Non-pigmented ciliary epithelial cell (primary cell): ENCODE data around the gene KMT5B.

ENCODE experiments used
- DNase-seq: peaks from one replicate; pipeline ENCODE4 v3.0.0-alpha.2; 2010; ENCODE audit warnings: low read depth

Gene KMT5B

DNA sequence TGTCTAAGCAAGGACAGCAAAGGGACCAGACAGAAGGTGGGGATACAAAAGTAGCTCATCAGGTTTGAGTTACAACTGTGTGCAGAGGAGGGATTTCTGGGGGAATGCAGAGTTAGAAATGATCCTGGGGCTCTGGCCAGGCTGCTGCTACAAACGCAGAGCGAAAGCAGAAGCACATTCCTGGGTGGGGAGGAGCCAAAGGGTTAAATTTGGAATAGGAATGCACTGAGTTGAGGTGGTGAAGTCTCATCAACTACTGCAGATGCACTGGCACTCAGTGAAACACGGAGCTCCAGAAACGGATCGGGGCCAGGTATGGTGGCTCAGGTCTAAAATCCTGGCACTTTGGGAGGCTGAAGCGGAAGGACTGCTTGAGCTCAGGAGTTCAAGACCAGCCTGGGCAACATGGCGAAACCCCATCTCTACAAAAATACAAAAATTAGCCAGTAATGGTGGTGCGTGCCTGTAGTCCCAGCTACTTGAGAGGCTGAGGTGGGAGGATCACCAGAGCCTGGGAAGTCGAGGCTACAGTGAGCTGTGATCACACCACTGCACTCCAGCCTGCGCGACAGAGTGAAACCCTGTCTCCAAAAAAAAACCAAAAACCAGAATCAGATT lies 95.1 kb downstream of the KMT5B start:
- no peak for DNase-seq

DNA sequence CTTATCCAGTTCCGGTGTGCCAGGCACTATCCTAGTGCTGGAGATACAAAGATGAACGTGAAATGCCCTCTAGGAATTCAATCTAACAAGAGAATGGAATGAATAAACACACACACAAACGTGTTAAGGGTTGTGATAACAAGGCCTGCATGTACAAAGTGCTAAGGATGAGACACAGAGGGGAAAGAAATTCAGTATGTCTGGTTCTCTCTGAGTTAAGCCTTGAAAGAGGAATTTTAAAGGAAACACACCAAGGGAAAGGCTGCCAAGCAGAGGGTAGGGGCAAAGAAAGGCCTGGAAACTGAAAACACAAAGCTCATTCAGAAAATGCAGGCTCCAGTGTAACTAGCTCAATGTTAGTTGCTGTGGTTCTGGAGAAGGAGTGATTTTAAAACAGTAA lies 96.1 kb downstream of the KMT5B start:
- DNase-seq, result no peak

DNA sequence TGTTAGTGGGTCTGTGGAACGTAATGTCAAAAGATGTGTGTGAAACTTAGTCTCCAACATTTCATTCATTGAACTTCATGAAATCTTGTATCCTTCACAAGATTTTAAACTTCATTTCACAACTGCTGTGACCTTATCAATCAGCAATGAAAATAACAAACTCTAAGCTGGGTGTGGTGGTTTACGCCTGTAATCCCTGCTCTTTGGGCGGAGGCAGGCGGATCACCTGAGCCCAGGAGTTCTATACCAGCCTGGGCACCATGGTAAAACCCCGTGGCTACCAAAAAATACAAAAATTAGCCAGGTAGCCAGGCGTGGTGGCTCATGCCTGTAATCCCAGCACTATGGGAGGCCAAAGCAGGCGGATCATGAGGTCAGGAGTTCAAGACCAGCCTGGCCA lies 97.0 kb downstream of the KMT5B start:
- no peak for DNase-seq

DNA sequence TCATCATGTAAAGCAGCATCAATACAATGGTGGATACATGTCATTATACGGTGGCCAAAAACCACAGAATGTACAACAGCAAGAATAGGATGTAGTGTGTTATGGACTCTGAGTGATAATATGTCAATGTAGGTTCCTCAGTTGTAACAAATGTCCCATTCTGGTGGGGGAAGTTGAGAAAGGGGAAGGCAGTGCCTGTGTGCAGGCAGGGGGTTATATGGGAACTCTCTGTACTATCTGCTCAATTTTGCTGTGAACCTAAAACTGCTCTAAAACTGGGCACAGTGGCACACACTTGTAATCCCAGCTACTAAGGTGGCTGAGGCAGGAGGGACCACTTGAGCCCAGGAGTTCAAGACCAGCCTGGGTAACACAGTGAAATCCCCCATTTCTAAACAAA lies 97.8 kb downstream of the KMT5B start:
- DNase-seq, result no peak

DNA sequence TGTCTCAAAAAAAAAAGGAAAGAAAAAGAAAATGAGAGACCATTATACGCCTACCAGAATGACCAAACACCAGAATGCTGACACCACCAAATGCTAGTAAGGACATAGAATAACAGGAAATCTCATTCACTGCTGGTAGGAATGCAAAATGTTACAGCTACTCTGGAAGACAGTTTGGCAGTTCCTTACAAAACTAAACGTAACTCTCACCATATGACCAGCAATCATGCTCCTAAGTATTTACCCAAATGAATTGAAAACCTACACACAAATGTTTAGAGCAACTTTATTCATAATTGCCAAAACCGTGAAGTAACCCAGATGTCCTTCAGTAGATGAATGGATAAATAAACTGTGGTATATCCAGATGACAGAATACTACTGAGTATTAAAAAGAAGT lies 99.1 kb downstream of the KMT5B start:
- DNase-seq, result no peak

DNA sequence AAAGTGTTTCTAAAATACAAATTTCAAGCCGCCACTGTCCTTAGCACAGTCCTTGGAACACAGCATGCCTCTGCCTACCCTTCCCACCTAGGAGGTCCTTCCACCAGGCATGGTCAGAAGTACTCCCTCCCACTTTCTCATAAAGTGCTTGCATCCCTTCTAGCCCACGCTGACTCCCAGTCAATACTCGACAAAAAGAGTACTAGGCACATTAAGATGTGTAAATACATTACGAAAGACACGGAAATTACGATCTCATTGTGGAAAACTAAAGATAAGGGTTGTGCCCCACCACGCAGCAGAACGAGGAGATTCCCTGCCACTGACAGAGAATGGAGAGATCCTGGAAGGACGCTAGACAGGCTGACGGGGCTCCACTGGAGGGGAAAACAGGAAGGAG lies 105.4 kb downstream of the KMT5B start:
- no peak for DNase-seq

DNA sequence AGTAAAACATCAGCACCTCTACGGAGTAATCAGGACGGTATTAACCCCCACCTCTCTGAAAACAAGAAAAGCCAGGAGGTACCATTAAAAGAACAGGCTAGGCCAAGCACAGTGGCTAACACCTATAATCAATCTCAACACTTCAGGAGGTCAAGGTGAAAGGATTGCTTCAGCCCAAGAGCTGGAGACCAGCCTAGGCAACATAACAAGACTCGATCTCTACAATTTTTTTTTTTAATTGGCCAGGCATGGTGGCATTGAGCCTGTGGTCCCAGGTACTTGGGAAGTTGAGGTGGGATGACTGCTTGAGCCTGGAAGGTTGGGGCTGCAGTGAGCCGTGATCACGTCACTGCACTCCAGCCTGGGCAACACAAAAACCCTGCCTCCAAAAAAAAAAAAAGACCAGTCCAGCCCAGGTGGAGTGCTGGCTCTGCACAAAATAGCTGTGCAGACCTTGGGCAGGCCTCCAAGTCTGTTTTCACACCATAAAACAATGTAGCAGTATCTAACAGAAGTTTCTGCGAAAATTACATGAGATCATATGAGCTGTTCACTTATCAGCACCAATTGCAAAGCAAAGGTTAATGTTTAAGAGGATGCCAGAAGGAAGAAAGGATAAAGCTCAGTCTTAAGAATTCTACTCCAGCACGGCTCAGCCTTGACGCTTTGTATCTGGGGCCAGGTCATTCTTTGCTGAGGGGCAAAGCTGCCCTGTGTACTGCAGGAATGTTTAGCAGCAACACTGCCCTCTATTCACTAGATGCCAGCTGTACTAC lies 106.7 kb downstream of the KMT5B start:
- DNase-seq, result no peak
